GM13977 (cell line): ENCODE measurements around the gene HSBP1L1.

Experiments
- DNase-seq: peaks from one replicate; pipeline ENCODE4 v3.0.0; 2012; ENCODE audit warnings: low spot score
- in situ Hi-C: fragments of 300-500 bp; cut with MboI; formaldehyde crosslinking; loops from one replicate; pipeline ENCODE4 v1.12.0; 2022; ENCODE audit warnings: low sequenced_read_pairs, low pct_unique_long_range_greater_than_20kb, mixed read lengths, inconsistent platforms; ENCODE audit not compliant: unreplicated experiment
- TF ChIP-seq, protein P1 (sequence below): IDR thresholded peaks from 2 replicates; pipeline ENCODE4 v1.5.1; 2012; ENCODE audit warnings: mild to moderate bottlenecking, control low read depth; ENCODE audit not compliant: insufficient read depth; ENCODE audit errors: extremely low read depth, missing control alignments

Gene HSBP1L1

GRCh38 chr18:79940126-79940813, 24.2 kb upstream of the HSBP1L1 start:
- DNase-seq = no peak
- in situ Hi-C loops = no loop called here
- TF ChIP-seq, protein P1, sequence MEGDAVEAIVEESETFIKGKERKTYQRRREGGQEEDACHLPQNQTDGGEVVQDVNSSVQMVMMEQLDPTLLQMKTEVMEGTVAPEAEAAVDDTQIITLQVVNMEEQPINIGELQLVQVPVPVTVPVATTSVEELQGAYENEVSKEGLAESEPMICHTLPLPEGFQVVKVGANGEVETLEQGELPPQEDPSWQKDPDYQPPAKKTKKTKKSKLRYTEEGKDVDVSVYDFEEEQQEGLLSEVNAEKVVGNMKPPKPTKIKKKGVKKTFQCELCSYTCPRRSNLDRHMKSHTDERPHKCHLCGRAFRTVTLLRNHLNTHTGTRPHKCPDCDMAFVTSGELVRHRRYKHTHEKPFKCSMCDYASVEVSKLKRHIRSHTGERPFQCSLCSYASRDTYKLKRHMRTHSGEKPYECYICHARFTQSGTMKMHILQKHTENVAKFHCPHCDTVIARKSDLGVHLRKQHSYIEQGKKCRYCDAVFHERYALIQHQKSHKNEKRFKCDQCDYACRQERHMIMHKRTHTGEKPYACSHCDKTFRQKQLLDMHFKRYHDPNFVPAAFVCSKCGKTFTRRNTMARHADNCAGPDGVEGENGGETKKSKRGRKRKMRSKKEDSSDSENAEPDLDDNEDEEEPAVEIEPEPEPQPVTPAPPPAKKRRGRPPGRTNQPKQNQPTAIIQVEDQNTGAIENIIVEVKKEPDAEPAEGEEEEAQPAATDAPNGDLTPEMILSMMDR = no peak

- no peak for DNase-seq
- in situ Hi-C loops = no loop called here
- TF ChIP-seq, protein P1 = no peak
Measured at GRCh38 chr18:79940814-79941472, 23.5 kb upstream of the HSBP1L1 start.

GRCh38 chr18:79941473-79942119, 22.8 kb upstream of the HSBP1L1 start:
- TF ChIP-seq, protein P1 = no peak
- DNase-seq = no peak
- in situ Hi-C loops = no loop called here

- no peak for DNase-seq
- TF ChIP-seq, protein P1 = no peak
- in situ Hi-C loops = no loop called here
Measured at GRCh38 chr18:79942211-79942610, 22.2 kb upstream of the HSBP1L1 start.

- TF ChIP-seq, protein P1 = no peak
Measured at GRCh38 chr18:79942786-79943607, 21.4 kb upstream of the HSBP1L1 start.

GRCh38 chr18:79943608-79944125, 20.8 kb upstream of the HSBP1L1 start:
- in situ Hi-C loops = no loop called here
- no peak for DNase-seq
- TF ChIP-seq, protein P1 = no peak

More at GRCh38 chr18:79942786-79943607, 21.4 kb upstream of the HSBP1L1 start:
- in situ Hi-C loops = no loop called here
- DNase-seq = no peak
